NOMO-1 treated with DMSO at 0.1 percent for 48 hours (cell line): ENCODE measurements around the gene ADD3.
"Not testable (repeated sequence)": the region's sequence is repeated elsewhere in the genome, so short reads cannot be mapped to it uniquely, and the experiment has no call there.

ENCODE experiments used
- DNase-seq: peaks from one replicate; lab custom pipeline; 2025; ENCODE audit not compliant: unreplicated experiment; lab: John Stamatoyannopoulos, UW

The ADD3 gene

DNA sequence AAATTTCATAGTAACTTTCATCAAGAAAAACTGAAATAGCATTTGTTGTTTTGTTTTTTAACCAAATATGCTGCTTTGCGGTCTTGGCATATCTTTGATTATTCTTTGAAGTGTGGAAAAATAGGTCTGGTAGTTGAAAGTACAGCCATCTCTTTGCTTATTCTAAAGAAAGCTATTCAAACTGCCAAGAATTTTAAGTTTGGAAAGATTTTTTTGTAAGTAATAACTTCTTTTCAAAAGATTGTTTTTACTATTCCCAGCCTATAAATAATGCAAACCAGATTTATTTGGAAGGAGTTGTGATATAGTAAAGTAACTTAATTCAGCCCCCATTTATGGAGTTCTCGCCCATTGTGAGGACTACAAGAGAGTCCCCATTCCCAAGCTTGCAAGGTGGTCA, 87.0 kb downstream of the ADD3 start:
- DNase-seq, result no peak

DNA sequence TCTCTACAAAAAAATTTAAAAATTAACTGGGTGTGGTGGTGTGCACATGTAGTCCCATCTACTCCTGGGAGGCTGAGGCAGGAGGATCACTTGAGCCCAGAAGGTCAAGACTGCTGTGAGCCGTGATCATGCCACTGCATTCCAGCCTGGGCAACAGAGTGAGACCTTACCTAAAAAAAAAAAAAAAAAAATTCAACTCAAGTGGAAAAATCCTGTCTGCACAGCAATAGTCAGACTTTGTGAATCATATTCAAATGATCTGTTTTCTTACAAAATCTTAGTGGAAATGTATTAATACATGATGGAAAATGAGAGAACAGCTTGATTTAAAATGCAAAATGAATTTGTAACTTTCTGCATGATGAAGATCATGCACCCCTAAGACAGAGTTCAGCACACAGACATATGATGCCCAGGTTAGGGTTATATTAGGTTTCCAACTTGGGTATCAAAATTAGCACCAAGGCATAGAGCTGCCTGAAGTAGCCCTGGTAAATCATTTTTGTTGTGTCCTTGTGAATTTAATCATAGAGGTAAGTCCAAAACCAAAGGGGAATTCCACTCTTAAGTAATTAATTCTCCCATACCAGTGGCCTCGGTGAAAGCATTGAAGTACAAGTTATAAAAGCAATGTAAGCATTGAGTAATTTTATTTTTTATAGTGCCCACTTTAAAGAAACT, 93.8 kb downstream of the ADD3 start:
- DNase-seq, result no peak

DNA sequence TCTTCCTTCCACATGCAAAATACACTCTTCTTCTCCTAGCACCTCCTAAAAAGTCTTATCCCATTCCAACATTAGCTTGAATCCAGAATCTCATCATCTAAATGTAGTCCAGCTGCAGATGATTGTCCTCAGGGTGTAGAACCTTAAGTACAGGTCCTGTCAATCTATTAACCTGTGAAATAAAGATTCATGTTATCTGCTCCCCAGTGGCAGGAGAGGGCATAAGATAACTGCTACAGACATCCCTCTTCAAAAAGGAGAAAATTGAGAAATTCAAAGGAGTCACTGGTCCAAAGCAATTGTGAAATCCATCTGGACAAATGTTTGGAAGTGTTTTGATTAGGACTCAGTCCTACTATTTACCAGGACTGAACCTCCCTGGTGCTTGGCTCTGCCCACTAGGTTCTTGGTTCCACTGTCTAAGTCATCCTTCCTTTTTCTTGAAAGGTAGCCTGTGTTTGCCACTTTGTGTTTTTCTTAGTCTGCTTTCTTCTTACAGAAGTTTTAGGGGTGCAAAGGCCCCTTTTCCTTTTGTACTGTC, 96.2 kb downstream of the ADD3 start:
- no peak for DNase-seq

DNA sequence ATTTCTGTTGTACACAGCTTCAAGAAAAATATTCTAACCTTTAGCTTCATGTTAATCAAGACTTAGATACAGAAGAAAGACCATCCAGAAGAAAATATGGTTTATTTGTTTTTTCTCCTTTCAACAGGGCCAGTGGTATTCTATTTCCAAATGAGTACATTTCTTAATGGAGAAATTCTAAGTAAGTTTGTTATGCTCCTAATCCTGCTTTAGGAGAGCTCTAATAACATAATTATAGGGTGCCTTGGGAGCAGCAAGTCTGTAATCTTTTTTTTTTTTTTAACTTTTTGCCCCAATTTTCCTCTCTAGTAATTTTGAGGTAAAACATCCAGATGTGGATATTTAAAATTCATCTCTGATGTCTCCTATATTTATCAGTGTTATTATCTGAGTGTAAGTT, 98.1 kb downstream of the ADD3 start:
- no peak for DNase-seq

DNA sequence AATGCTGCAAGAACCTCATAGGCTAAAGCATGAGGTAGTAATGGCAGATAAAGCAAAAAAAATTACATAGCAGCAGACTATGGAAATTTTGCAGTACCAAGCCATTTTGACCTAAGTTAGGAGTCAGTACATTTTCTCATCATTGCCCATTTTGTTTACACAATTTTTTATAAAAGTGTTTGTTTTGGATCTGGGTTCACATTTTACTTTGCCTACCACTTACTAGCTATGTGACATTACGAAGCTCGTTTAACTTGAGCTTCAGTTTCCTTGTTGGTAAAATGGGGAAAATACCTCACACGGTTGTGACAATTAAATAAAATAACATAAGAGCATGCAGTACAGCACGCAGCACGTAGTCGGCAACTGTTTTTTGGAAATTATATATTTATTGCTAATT, 99.6 kb downstream of the ADD3 start:
- no peak for DNase-seq

DNA sequence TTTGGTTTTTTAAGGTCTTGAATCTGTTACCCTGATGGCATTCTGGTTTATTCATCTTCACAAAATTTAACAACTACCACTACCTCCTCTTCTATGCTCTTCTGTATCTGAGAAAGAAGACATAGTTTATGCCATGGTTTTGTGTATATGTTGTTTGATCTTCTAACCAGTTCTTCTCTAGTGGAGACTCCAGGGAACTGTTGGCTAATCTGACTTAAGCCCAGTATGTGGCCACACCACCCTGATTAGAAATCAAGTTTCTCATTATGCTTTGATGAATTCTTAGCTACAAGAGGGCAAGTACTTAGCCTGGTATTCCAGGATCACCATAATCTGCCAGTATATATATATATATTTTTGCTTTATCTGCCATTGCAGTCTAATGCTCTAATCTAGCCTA, 100.1 kb downstream of the ADD3 start:
- DNase-seq, result no peak

DNA sequence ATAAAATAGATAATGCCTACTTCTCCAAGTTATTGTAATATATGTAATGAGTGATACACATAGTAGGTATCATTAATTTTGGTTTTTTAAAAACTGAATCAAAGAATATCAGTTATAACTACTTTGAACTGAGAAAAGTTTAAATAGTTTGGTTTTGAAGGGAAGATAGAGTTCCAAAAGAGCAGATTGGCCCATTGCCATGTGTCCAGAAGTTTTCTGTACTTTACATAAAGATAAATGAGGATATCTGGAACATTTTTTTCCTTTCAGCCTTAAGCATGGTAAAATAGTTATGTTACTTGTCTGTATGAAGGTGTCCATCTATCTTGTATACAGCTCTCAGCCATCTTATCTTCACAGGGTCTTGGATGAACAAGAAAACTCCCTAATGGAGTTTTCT, 101.7 kb downstream of the ADD3 start:
- DNase-seq, result no peak

DNA sequence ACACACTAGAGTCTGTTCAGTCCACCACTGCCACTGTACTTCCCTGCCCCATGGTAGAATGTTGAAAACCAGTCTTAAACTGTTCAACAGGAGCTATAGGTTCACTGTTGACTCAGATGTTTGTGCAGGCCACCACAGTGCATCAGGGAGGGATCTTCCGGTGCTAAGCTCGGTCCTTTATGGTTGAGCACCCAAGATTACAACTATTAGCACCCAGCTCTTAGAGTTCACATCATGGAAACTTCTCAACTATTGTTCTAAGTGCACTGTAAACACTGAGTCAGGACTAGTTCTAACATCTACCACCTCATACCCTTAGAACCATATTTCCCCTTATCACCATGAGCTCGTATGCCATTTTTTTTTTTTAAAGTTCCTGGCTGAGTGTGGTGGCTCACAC, 102.6 kb downstream of the ADD3 start:
- no peak for DNase-seq

DNA sequence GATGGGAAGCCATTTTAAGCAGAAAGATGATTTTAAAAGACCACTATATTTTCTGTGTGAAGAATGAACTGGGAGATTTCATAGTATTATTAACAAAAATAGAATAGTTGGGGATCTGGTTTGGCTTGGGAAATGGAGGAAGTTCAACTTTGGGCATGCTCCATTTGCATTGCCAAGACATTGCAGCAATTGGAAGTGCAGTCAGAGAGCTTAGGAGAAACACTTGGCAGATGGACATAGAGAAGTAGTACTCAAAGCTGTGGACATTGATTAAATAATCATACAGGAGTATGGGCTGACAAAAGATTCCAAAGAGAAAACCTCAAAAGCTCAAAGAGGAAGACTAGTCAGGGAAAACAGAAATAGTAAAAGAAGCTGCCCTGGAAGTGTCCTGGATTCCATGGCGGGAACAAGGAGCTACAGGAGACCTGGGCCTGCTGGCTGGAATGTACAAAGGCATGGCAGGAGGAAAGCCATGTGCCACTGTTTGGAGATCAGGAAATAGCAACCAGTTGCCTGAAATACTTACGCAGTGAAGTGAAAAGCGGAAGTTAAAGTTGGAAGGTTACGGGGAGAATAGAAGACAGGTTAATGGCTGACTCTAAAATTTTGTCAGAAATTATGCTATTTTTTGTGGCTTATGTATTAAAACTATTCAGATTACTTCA, 106.0 kb downstream of the ADD3 start:
- no peak for DNase-seq

DNA sequence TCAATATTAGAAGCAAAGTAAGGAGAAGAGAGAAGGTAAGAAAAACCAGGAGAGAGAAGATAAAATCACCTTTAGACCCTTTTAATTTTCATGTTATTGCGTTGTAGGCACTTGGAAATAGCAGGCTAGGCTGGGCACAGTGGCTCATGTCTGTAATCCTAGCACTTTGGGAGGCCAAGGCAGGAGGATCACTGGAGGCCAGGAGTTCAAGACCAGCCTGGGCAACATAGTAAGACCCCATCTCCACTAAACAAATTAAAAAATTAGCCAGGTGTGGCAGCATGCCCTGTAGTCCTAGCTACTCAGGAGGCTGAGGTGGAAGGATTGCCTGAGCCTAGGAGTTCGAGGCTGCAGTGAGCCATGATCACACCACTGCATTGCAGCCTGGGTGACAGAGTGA, 106.9 kb downstream of the ADD3 start:
- not testable (repeated sequence) for DNase-seq

DNA sequence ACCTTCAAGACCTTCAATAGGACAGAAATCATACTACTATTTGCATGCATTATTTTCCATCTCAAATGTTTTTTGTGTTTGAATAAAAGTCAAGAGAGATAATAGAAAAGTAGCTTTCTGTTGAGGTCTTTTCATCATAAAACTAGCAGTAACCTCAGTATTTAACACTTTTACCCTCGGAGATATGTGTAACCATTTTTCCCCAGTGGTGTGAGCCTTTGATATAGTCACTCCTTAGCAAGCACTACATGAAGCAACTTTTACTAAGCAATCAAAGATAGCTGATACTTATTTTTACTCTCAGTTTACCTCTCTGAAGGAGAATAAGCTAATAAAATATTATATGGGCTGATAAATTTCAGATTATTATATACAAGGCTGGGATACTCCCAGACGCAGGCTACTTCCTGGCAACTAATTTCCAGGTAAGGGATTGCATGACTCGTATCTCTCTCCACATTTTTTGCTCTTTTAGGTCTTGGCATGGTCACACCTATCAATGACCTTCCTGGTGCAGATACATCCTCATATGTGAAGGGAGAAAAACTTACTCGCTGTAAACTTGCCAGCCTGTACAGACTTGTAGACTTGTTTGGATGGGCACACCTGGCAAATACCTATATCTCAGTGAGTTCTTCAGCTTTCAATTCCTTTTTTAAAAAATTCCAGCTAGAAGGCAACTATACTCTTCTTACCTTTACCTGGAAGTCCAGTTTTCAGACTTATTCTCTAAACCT, 108.2 kb downstream of the ADD3 start:
- DNase-seq, result no peak

DNA sequence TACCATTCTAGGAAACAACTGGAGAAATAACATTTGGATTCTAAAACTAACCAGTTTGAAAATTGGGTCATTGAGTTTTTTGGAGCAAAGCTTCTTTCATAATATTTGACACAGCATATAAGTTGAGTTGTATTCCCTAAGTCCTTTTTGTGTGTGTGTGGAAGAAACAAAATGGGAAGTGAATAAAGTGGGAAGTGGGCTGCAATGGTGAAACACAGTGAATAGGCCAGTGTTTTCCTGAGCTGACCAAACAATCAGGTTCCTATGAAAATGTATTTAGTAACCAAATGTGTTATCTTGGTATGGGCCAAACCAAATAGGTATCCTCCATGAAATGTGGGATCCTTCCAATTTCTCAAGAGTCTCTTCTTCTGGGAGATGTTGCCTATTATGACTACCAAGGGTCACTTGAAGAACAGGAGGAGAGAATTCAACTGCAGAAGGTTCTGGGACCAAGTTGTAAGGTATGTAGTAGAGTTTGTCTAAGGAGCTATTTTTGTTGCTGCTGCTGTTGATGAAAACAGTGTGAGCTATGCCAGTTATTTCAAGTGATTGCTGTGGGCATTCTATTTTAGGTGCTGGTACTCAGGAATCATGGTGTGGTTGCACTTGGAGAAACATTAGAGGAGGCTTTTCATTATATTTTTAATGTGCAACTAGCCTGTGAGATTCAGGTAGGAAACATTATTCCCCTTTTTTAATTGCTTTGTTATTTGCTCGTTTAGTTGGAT, 111.3 kb downstream of the ADD3 start:
- no peak for DNase-seq

DNA sequence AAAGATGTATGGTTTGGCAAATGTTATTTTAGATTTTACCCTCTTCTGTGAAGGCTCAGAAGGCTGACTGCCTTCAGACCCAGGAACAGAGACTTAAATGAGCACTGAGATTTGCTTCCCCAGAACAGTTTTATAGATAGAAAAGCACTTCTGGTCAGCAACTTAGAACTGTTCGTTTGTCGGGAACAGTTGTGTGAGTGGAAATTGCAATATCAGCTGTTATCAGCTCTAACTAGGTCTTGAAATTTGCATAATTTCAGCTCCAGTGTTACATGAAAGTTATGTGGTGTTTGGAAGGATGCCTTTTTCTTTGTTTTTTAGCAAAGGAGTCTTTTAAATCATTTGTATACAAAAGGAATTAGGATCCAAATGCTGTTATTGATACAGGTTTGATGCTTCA, 115.8 kb downstream of the ADD3 start:
- no peak for DNase-seq

DNA sequence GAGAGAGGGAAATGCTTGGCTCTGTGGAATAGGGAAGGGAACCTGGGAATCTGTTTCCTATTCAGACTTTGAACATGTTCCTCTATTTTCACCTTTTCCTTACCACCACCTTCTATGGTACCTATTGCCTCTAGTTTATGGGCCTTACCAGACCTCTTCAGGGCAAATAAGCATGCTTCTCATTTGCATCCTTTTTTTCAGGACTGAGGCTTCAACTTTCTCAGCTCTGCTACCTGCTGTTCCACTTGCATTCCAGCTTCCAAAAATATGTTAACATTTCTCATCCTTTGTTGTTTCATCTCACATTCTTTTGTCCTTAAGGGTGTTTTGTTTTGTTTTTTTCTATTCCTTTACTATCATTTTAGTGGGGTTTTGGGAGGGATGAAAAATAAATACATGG, 121.7 kb downstream of the ADD3 start:
- no peak for DNase-seq

DNA sequence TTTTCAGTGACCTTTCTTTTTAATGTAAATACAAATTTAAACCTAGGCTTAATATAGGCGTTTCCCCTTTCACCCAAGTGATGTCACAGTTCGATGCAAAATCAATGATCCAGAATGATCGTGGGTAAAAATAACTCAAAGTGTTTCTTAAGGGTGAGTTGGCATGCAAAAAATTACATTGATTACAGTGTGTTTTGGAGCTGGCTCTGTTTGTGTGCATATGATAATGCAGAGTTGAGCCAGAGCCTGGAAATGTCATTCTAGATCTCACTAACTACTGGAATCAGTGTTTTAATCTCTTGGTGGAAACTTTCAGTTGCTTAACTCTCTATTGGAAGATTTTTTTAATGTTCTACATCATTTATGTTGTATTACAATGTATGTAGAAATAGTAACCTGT, 127.1 kb downstream of the ADD3 start:
- DNase-seq, result no peak

DNA sequence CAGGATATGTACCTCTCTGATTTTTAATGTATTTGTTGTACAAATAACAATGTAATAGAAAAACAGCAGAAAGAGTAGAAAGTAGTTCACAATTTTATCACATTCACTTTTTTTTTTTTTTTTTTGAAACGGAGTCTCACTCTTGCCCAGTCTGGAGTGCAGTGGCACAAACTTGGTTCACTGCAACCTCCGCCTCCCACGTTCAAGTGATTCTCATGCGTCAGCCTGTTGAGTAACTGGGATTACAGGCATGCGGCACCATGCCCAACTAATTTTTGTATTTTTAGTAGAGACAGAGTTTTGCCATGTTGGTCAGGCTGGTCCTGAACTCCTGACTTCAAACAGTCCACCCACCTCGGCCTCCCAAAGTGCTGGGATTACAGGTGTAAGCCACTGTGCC, 128.1 kb downstream of the ADD3 start:
- DNase-seq, result not testable (repeated sequence)

DNA sequence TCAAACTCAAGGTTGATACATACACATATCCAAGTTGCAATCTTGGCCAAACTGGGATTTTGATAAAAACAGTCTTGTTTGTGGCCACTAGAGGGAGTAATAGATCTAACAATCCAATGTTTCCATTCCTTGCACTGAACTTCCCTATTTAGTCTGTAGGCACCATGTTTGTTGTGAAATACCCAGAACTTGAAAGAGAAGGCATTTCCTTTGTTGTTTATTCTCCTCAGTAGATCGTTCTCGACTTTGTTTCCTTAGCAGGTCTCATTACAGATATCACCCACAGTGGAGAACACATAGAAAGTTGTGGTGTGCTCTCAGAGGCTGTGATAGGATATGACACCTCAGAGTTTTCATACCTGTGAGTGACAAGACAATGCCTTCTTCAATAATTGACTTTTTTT, 129.4 kb downstream of the ADD3 start:
- peak; percentile 95 for DNase-seq

DNA sequence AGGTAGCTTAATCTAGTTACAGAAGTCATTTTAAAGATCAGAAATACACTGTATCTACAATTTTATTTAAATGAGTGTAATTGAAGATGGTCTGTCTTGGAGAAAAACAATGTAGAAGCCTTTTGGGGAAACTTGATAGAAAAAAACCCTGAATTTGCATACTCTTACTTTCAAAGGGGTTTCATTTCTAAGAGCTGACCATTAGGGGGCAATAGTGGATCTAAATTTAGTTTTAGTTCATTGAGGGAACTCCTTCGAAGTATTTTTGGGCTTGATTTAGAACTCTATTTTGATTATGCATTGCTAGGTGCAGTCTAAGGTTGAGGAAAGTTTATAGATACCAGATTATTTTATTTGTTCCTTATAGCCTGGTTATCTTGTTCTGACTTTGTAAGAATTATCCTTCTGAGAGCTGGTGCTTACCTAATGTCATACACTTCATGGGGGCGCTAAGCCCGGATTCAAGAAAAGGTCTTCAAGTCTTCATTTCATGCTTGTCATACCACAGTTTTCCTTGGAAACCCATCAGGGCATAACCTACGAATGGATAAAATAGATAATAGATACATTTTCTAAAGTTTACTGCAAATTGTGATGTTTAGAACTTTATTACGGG, 130.5 kb downstream of the ADD3 start:
- peak; percentile 82 for DNase-seq

DNA sequence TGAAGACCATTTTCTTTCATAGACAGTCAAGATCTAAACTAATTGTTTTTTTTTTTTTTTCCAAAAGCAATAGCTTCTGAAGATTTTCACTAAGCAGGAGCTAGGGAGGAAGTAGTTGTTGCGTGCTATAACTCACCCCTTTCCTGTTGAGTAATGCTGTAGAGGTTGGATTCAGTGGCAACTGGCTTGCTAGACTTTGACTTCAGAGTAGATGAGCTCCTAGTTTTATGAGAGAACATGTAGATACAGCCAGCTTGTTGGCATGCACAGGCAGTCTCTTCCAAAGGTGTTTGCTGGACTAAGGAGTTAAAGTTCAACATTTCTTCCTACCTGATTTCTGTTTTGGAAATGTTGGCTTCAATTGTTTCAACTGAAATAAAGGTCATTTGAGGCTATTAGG, 133.4 kb downstream of the ADD3 start:
- DNase-seq, result peak; percentile 96

DNA sequence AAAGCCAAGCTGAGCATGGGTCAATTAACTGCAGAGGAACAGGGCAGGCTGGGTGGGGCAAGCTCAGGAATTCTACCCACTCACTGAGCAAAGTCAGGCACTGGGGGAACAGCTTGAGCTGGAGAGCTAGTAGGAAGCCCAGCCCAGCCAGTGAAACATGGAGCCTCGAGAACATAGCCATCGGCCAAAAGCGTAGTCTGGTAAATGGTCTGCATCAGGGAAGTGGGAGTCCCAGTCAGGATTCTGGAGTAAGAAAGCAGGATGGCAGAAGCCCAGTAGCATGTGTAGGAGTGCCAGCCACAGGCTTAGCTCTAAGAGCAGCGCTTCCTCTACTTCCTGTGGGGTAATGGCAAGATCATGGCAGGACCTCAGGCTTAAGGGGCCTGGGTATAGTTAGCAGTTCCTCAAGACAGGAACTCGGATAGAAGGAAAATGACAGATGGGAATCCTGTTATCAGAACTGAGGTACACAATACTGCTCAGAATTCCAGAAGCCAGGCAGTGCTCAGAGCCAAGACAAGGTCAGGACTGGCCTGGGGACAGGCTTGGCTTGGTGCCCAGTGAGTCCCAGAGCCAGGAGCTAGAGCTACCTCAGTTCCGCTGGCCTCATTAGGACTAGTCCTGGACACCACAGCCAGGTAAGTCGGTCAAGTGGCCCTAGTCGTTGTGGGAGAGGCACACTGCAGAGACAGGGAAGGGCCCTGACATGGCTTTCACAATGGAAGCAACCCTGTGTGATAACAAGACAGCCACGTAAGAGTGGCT, 134.3 kb downstream of the ADD3 start:
- DNase-seq, result peak; percentile 27
